HEK293 (cell line): ENCODE results near the gene TTC23L.

ENCODE experiments used
- CTCF ChIA-PET: fragments of 350-600 bp; formaldehyde crosslinking; extraction: SDS; loops from one replicate; lab custom pipeline; 2021; ENCODE audit warnings: antibody characterized with exemption; lab: Yijun Ruan, JAX
- POLR2A ChIA-PET: fragments of 300-600 bp; formaldehyde crosslinking; extraction: SDS; loops from one replicate; lab custom pipeline; 2020; ENCODE audit warnings: antibody characterized with exemption, inconsistent platforms; lab: Yijun Ruan, JAX
- H3K27ac ChIP-seq: fragments of 200-500 bp; sonication (Bioruptor generic); 2 replicates; pipeline ENCODE4 v1.5.1; 2014; ENCODE audit warnings: low read depth, low read length, control low read depth, inconsistent platforms; ENCODE audit errors: extremely low read depth
- H3K36me3 ChIP-seq, 2 experiments: fragments of 200-500 bp in 1 of 2; sonication (Bioruptor generic) in 1 of 2; 1 replicate in 1 of 2; 2 replicates in 1 of 2; pipeline ENCODE4 v1.5.1; 2014 to 2017; ENCODE audit warnings: inconsistent platforms in 2 of 2, low read length in 2 of 2; ENCODE audit not compliant: control insufficient read depth in 2 of 2, insufficient read depth in 1 of 2
- H3K4me1 ChIP-seq: fragments of 200-500 bp; sonication (Bioruptor generic); 2 replicates; pipeline ENCODE4 v1.5.1; 2014; ENCODE audit warnings: mild to moderate bottlenecking, low read length, inconsistent platforms; ENCODE audit not compliant: control insufficient read depth, insufficient read depth
- H3K4me3 ChIP-seq: 2 replicates; pipeline ENCODE4 v1.5.1; 2011; ENCODE audit warnings: low read depth, mild to moderate bottlenecking, control low read depth, low read length, moderate library complexity
- H3K9me3 ChIP-seq: fragments of 200-500 bp; sonication (Bioruptor generic); 2 replicates; pipeline ENCODE4 v1.5.1; 2014; ENCODE audit warnings: low read depth, low read length, inconsistent platforms; ENCODE audit not compliant: control insufficient read depth, insufficient read depth
- KLF10 ChIP-seq: fragments of 450-650 bp; IDR thresholded peaks from 2 replicates; pipeline ENCODE4 v1.5.1; 2018; ENCODE audit warnings: missing biosample characterization, mild to moderate bottlenecking, missing genetic modification characterization
- OSR2 ChIP-seq: fragments of 450-650 bp; formaldehyde crosslinking; IDR thresholded peaks from 2 replicates; pipeline ENCODE4 v1.5.1; 2016; ENCODE audit warnings: missing biosample characterization, missing genetic modification characterization
- PRDM4 ChIP-seq: fragments of 450-650 bp; formaldehyde crosslinking; IDR thresholded peaks from 2 replicates; pipeline ENCODE4 v1.5.1; 2017; ENCODE audit warnings: missing biosample characterization, missing genetic modification characterization
- SETDB1 ChIP-seq: IDR thresholded peaks from one replicate; pipeline ENCODE4 v1.6.1; 2017; ENCODE audit warnings: mild to moderate bottlenecking, low read length, moderate library complexity, mixed read lengths; ENCODE audit not compliant: insufficient read length
- SP3 ChIP-seq: fragments of 450-650 bp; formaldehyde crosslinking; IDR thresholded peaks from 2 replicates; pipeline ENCODE4 v1.5.1; 2016; ENCODE audit warnings: missing biosample characterization, missing genetic modification characterization
- SP7 ChIP-seq: fragments of 450-650 bp; formaldehyde crosslinking; IDR thresholded peaks from 2 replicates; pipeline ENCODE4 v1.5.1; 2016; ENCODE audit warnings: missing biosample characterization, missing genetic modification characterization
- ZFP3 ChIP-seq: fragments of 450-650 bp; formaldehyde crosslinking; IDR thresholded peaks from 2 replicates; pipeline ENCODE4 v1.5.1; 2016; ENCODE audit warnings: low read depth, missing biosample characterization, missing genetic modification characterization
- ZFP69B ChIP-seq: fragments of 450-650 bp; formaldehyde crosslinking; IDR thresholded peaks from 2 replicates; pipeline ENCODE4 v1.5.1; 2016; ENCODE audit warnings: missing biosample characterization, missing genetic modification characterization
- ZNF48 ChIP-seq: fragments of 450-650 bp; formaldehyde crosslinking; IDR thresholded peaks from 2 replicates; pipeline ENCODE4 v1.5.1; 2016; ENCODE audit warnings: missing biosample characterization, missing genetic modification characterization
- ZNF514 ChIP-seq: fragments of 450-650 bp; formaldehyde crosslinking; IDR thresholded peaks from 2 replicates; pipeline ENCODE4 v1.5.1; 2016; ENCODE audit warnings: missing biosample characterization, missing genetic modification characterization
- ZNF521 ChIP-seq: fragments of 450-650 bp; formaldehyde crosslinking; IDR thresholded peaks from 2 replicates; pipeline ENCODE4 v1.5.1; 2017; ENCODE audit warnings: missing biosample characterization, mild to moderate bottlenecking, missing genetic modification characterization
- ZNF558 ChIP-seq: fragments of 450-650 bp; formaldehyde crosslinking; IDR thresholded peaks from 2 replicates; pipeline ENCODE4 v1.5.1; 2016; ENCODE audit warnings: missing biosample characterization, missing genetic modification characterization
- ZNF626 ChIP-seq: fragments of 450-650 bp; sonication (Bioruptor Pico); formaldehyde crosslinking; IDR thresholded peaks from 2 replicates; pipeline ENCODE4 v1.5.1; 2018; ENCODE audit warnings: missing biosample characterization, missing genetic modification characterization, inconsistent platforms
- ZNF654 ChIP-seq: fragments of 450-650 bp; formaldehyde crosslinking; IDR thresholded peaks from 2 replicates; pipeline ENCODE4 v1.5.1; 2016; ENCODE audit warnings: low read depth, missing biosample characterization, missing genetic modification characterization
- ZNF660 ChIP-seq: fragments of 450-650 bp; IDR thresholded peaks from 2 replicates; pipeline ENCODE4 v1.5.1; 2018; ENCODE audit warnings: missing biosample characterization, mild to moderate bottlenecking, missing genetic modification characterization
- ZNF670 ChIP-seq: fragments of 450-650 bp; formaldehyde crosslinking; IDR thresholded peaks from 2 replicates; pipeline ENCODE4 v1.5.1; 2016; ENCODE audit warnings: missing biosample characterization, missing genetic modification characterization, low read depth
- ZNF692 ChIP-seq: fragments of 450-650 bp; formaldehyde crosslinking; IDR thresholded peaks from 2 replicates; pipeline ENCODE4 v1.5.1; 2016; ENCODE audit warnings: missing biosample characterization, missing genetic modification characterization
- ZNF843 ChIP-seq: fragments of 450-650 bp; formaldehyde crosslinking; IDR thresholded peaks from 2 replicates; pipeline ENCODE4 v1.5.1; 2016; ENCODE audit warnings: missing biosample characterization, missing genetic modification characterization
- ZSCAN4 ChIP-seq: fragments of 450-650 bp; formaldehyde crosslinking; IDR thresholded peaks from 2 replicates; pipeline ENCODE4 v1.5.1; 2017; ENCODE audit warnings: missing biosample characterization, missing genetic modification characterization
- TF ChIP-seq, protein P1 (sequence below): fragments of 450-650 bp; formaldehyde crosslinking; IDR thresholded peaks from 2 replicates; pipeline ENCODE4 v1.5.1; 2016; ENCODE audit warnings: missing biosample characterization, missing genetic modification characterization
- TF ChIP-seq, protein P2 (sequence below): fragments of 450-650 bp; formaldehyde crosslinking; IDR thresholded peaks from 2 replicates; pipeline ENCODE4 v1.5.1; 2016; ENCODE audit warnings: missing biosample characterization, missing genetic modification characterization
- TF ChIP-seq, protein P3 (sequence below): fragments of 450-650 bp; formaldehyde crosslinking; IDR thresholded peaks from 2 replicates; pipeline ENCODE4 v1.5.1; 2017; ENCODE audit warnings: missing biosample characterization, mild to moderate bottlenecking, missing genetic modification characterization, moderate library complexity
- TF ChIP-seq, protein P4 (sequence below): fragments of 450-650 bp; formaldehyde crosslinking; IDR thresholded peaks from 2 replicates; pipeline ENCODE4 v1.5.1; 2016; ENCODE audit warnings: missing biosample characterization, missing genetic modification characterization

Gene TTC23L

GRCh38 chr5:34923694-34924461 lies 84.9 kb downstream of the TTC23L start:
- CTCF ChIA-PET: interaction anchor here (0.8 to 1.1 kb wide), 2 partner anchors 9 to 388 kb away, joined by 3 to 6 read pairs; partner anchors contain the start of genes BRIX1 and RAD1
- peak overlapping the region; percentile 38; the same call in 1 of the 2 replicates for H3K27ac ChIP-seq
- H3K4me1 ChIP-seq: peaks cover 9% of the 10 kb centered on the region
- no peak overlapping the region; the same call in 1 of the 2 replicates for H3K4me3 ChIP-seq
- POLR2A ChIA-PET: interaction anchor here (0.5 to 3.5 kb wide), 3 partner anchors 9 to 18 kb away, joined by 3 to 29 read pairs (median 3); partner anchors contain the start of genes BRIX1 and RAD1
- peaks cover 85% of the 10 kb centered on the region in 2 experiments for H3K36me3 ChIP-seq
- H3K9me3 ChIP-seq: no peaks in the 10 kb centered on the region
- TF ChIP-seq, protein P1, sequence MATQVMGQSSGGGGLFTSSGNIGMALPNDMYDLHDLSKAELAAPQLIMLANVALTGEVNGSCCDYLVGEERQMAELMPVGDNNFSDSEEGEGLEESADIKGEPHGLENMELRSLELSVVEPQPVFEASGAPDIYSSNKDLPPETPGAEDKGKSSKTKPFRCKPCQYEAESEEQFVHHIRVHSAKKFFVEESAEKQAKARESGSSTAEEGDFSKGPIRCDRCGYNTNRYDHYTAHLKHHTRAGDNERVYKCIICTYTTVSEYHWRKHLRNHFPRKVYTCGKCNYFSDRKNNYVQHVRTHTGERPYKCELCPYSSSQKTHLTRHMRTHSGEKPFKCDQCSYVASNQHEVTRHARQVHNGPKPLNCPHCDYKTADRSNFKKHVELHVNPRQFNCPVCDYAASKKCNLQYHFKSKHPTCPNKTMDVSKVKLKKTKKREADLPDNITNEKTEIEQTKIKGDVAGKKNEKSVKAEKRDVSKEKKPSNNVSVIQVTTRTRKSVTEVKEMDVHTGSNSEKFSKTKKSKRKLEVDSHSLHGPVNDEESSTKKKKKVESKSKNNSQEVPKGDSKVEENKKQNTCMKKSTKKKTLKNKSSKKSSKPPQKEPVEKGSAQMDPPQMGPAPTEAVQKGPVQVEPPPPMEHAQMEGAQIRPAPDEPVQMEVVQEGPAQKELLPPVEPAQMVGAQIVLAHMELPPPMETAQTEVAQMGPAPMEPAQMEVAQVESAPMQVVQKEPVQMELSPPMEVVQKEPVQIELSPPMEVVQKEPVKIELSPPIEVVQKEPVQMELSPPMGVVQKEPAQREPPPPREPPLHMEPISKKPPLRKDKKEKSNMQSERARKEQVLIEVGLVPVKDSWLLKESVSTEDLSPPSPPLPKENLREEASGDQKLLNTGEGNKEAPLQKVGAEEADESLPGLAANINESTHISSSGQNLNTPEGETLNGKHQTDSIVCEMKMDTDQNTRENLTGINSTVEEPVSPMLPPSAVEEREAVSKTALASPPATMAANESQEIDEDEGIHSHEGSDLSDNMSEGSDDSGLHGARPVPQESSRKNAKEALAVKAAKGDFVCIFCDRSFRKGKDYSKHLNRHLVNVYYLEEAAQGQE (tag by site-specific recombination): no peak
- peak; percentile 96 for TF ChIP-seq ZNF660 (tag by site-specific recombination)
- TF ChIP-seq KLF10: no peak
- no peak for TF ChIP-seq ZNF670 (tag by site-specific recombination)
- peak; percentile 83 for TF ChIP-seq ZNF558 (tag by site-specific recombination)
- no peak; the same call in 1 of the 2 replicates for TF ChIP-seq ZNF654 (tag by site-specific recombination)
- TF ChIP-seq SP3 (tag by site-specific recombination): peak; percentile 17; the same call in 1 of the 2 replicates
- TF ChIP-seq PRDM4 (tag by site-specific recombination): peak; percentile 57; the same call in 1 of the 2 replicates
- TF ChIP-seq ZFP69B (tag by site-specific recombination): peak; percentile 51; the same call in 1 of the 2 replicates
- TF ChIP-seq ZNF514 (tag by site-specific recombination): no peak
- no peak for TF ChIP-seq ZNF626 (tag by site-specific recombination)
- TF ChIP-seq ZSCAN4: no peak
- no peak for TF ChIP-seq ZNF521 (tag by site-specific recombination)
- no peak for TF ChIP-seq ZNF48 (tag by site-specific recombination)
- TF ChIP-seq, protein P2, sequence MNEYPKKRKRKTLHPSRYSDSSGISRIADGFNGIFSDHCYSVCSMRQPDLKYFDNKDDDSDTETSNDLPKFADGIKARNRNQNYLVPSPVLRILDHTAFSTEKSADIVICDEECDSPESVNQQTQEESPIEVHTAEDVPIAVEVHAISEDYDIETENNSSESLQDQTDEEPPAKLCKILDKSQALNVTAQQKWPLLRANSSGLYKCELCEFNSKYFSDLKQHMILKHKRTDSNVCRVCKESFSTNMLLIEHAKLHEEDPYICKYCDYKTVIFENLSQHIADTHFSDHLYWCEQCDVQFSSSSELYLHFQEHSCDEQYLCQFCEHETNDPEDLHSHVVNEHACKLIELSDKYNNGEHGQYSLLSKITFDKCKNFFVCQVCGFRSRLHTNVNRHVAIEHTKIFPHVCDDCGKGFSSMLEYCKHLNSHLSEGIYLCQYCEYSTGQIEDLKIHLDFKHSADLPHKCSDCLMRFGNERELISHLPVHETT: peak; percentile 60; the same call in 1 of the 2 replicates
- TF ChIP-seq, protein P3, sequence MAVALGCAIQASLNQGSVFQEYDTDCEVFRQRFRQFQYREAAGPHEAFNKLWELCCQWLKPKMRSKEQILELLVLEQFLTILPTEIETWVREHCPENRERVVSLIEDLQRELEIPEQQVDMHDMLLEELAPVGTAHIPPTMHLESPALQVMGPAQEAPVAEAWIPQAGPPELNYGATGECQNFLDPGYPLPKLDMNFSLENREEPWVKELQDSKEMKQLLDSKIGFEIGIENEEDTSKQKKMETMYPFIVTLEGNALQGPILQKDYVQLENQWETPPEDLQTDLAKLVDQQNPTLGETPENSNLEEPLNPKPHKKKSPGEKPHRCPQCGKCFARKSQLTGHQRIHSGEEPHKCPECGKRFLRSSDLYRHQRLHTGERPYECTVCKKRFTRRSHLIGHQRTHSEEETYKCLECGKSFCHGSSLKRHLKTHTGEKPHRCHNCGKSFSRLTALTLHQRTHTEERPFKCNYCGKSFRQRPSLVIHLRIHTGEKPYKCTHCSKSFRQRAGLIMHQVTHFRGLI (tag by site-specific recombination): no peak
- no peak for TF ChIP-seq SETDB1
- peak; percentile 95 for TF ChIP-seq SP7 (tag by site-specific recombination)
- TF ChIP-seq ZNF843 (tag by site-specific recombination): 0 out of 2 replicates have a peak, but pooled peaks have one; percentile 28
- TF ChIP-seq ZFP3 (tag by site-specific recombination): no peak
- no peak for TF ChIP-seq OSR2 (tag by site-specific recombination)
- peak; percentile 58 for TF ChIP-seq ZNF692 (tag by site-specific recombination)
- TF ChIP-seq, protein P4, sequence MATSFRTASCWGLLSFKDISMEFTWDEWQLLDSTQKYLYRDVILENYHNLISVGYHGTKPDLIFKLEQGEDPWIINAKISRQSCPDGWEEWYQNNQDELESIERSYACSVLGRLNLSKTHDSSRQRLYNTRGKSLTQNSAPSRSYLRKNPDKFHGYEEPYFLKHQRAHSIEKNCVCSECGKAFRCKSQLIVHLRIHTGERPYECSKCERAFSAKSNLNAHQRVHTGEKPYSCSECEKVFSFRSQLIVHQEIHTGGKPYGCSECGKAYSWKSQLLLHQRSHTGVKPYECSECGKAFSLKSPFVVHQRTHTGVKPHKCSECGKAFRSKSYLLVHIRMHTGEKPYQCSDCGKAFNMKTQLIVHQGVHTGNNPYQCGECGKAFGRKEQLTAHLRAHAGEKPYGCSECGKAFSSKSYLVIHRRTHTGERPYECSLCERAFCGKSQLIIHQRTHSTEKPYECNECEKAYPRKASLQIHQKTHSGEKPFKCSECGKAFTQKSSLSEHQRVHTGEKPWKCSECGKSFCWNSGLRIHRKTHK: no peak
